Stimulated activated naive CD4-positive, alpha-beta T cell (primary cell): ENCODE data around the gene UBE2R2.
A peak's percentile ranks its signal among the peaks of the same experiment; 100 is the strongest.
"Not testable (repeated sequence)": the region's sequence is repeated elsewhere in the genome, so short reads cannot be mapped to it uniquely, and the experiment has no call there.

Experiments
- DNase-seq, 6 experiments: peaks; one replicate each; lab custom pipeline; 2025; lab: John Stamatoyannopoulos, UW

UBE2R2 gene

GRCh38 chr9:33843312-33843961 lies 26.5 kb downstream of the UBE2R2 start:
- no peak for DNase-seq

- no peak for DNase-seq
These were observed 29.3 kb downstream of the UBE2R2 start for GRCh38 chr9:33846231-33846630.

- not testable (repeated sequence) for DNase-seq
These were observed 30.9 kb downstream of the UBE2R2 start for GRCh38 chr9:33847894-33848205.

GRCh38 chr9:33850267-33850629 lies 33.3 kb downstream of the UBE2R2 start:
- DNase-seq: no peak

GRCh38 chr9:33850677-33851076 lies 33.7 kb downstream of the UBE2R2 start:
- DNase-seq: no peak

- no peak for DNase-seq
These were observed 34.3 kb downstream of the UBE2R2 start for GRCh38 chr9:33851301-33851700.

DNA sequence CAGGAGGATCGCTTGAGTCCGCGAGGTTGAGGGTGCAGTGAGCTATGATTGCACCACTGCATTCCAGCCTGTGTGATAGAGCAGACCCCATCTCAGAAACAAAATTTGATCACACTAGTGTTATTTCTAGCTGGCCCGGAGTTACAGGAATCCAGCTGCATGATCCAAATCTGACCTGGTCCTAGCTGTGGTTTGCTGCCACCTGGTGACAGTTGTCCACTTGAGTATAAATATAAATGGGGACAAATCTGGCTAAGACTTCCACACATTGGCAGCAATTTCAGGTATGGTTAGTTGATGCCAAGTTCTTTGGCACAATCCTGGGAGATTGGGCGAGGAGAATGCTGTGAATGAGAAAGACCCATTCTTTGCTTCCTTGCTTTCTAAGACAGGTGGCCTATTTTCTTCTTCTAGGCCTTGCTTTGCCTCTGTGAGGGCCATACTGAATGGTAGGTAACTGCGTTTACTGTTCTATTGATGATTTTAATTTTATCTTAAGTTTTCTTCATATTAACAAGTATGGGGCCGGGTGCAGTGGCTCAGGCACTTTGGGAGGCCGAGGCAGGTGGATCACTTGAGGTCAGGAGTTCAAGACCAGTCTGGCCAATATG lies 35.4 kb downstream of the UBE2R2 start:
- peak; percentile 17 to 55 (median 38) for DNase-seq

DNA sequence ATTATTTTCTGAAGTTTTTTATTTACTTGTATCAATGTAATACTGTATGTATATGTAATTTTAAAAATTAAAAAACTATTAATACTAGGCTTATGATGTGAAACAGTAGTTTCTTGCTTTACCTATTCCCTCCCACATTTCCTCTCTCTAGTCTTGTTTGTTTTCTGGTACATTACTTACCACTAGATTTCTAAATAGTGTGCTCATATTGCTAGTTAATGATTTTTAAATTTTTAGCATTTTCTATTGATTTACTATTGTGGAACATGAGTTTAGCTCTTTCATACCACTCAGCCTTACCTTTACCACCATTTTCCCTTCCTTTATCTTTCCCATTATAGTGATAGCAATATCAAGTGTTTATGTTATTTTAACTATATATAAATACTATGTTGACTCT lies 39.3 kb downstream of the UBE2R2 start:
- DNase-seq: no peak

DNA sequence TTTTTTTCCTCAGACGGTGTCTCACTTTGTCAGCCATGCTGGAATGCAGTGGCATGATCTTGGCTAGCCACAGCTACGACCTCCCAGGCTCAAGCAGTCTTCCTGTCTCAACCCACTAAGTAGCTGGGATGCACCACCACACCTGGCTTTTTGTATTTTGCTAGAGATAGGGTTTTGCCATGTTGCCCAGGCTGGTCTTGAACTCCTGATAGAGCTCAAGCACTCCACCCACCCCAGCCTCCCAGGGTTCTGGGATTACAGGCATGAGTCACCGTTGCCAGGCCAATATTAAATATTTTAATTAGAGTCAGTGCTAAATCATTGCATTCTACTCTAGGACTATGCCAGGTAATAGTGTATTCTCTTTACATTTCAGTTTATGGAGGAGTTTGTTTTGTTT lies 41.5 kb downstream of the UBE2R2 start:
- no peak for DNase-seq

DNA sequence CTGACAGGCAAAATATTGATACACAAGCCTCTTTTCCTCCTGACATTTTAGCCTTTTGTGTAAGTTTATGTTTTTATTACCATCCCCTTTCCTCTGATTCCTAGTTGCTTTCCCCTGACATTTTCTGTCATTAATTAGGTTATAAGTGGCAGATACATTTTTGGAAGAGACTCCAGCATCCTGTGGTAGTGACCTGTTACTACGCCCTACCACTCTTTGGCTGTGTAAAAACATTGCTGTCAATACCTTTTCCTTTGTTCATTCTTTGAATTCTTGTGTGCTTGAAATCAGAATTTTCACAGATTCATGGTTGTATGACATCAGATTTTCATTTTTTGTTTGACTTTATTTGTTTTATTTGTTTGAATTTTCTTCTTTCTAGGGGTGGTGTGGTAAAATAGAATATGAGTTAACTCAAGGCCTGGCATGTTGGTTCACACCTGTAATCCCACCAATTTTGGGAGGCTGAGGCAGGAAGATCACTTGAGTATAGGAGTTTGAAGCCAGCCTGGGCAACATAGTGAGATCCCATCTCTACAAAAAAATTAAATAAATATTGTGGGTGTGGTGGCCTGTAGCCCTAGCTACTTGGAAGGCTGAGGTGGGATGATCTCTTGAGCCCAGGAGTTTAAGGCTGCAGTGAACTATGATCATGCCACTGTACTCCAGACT lies 43.4 kb downstream of the UBE2R2 start:
- peak in 1 of 6 experiments; percentile 4 for DNase-seq

- DNase-seq: no peak
These were observed 45.0 kb downstream of the UBE2R2 start for GRCh38 chr9:33861917-33862453.

GRCh38 chr9:33863027-33863426 lies 46.1 kb downstream of the UBE2R2 start:
- not testable (repeated sequence) for DNase-seq

- DNase-seq: no peak
These were observed 50.9 kb downstream of the UBE2R2 start for GRCh38 chr9:33867747-33868439.

GRCh38 chr9:33868440-33868973 lies 51.5 kb downstream of the UBE2R2 start:
- no peak for DNase-seq

DNA sequence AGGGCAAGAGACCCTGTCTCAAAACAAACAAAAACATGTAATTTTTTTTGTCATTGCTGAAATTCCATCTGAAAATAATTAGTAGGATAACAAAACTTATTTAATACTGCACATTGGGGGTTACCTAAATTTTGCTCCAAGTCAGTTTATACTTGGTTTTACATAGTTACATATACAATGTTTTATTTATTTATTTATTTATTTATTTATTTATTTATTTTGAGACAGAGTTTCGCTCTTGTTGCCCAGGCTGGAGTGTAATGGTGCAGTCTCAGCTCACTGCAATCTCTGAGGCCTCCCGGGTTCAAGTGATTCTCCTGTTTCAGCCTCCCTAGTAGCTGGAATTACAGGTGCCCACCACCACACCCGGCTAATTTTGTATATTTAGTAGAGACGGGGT lies 52.3 kb downstream of the UBE2R2 start:
- DNase-seq: not testable (repeated sequence)

DNA sequence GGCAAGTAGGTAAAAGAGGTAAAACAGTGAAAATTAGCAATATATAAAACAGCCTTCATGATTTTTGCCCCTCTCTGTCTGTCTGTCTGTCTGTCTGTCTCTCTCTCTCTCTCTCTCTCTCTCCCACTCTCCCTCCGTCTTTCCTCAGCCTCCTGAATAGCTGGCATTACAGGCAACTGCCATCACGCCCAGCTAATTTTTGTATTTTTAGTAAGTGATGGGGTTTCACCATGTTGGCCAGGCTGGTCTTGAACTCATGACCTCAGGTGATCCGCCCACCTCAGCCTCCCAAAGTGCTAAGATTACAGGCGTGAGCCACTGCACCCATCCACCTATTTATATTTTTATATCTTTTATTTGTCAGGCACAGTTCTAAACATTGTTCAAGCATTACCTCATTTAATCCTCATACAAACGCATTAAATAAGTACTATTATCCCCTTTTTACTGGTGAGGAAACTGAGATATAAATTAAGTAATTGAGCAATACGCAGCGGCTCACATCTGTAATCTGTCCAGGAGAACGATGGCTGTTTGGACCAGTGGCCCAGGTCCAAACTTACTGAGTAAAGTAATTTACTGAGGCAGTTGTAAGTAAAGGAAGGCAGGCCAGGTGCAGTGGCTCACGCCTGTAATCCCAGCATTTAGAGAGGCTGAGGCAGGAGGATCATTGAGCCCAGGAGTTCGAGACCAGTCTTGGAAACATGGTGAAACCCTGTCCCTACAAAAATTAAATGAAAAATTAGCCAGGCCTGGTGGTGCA lies 60.9 kb downstream of the UBE2R2 start:
- DNase-seq: no peak

DNA sequence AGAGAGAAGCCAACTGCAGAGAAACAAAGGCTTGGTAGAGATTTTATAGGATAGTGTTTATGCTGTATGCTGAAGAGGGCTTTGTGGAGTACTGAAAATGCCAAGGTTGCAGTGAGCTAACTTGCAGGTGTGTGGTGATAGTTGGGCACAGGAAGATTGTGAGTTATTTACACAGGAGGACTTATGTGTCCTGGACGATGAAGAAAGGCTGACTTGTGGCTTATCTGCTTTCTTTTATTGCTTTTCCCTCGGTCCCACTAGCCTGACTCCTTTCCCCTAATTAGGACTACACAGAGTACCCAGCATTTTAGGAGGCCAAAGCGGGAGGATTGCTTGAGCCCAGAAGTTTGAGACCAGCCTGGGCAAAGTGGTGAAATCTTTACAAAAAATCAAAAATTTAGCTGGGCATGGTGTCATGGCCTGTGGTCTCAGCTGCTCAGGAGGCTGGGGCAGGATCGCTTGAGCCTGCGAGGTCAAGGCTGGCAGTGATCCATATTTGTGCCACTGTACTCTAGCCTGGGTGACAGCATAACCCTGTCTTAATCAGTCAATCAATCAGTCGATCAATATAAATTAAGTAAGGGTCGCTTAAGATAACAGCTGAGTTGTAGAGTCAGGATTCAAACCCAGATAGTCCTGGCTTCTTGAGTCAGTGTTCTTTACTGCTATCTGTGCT lies 61.9 kb downstream of the UBE2R2 start:
- DNase-seq: no peak

- DNase-seq: no peak
These were observed 63.5 kb downstream of the UBE2R2 start for GRCh38 chr9:33880211-33881089.

GRCh38 chr9:33881635-33882034 lies 64.7 kb downstream of the UBE2R2 start:
- no peak for DNase-seq
